ENCODE results near the gene SERP2. TPM values are rescaled to one million over a fixed set of nuclear protein-coding genes. Genes with fewer than 3 reads are reported as not detected.
A peak's percentile ranks its signal among the peaks of the same experiment; 100 is the strongest.

The SERP2 gene
- total and polyA plus RNA-seq, 2 of the 8 experiments (the other 6 are each of a cell fraction or from before 2014, with no cell fraction given), result 2.0 to 2.3 TPM

DNA sequence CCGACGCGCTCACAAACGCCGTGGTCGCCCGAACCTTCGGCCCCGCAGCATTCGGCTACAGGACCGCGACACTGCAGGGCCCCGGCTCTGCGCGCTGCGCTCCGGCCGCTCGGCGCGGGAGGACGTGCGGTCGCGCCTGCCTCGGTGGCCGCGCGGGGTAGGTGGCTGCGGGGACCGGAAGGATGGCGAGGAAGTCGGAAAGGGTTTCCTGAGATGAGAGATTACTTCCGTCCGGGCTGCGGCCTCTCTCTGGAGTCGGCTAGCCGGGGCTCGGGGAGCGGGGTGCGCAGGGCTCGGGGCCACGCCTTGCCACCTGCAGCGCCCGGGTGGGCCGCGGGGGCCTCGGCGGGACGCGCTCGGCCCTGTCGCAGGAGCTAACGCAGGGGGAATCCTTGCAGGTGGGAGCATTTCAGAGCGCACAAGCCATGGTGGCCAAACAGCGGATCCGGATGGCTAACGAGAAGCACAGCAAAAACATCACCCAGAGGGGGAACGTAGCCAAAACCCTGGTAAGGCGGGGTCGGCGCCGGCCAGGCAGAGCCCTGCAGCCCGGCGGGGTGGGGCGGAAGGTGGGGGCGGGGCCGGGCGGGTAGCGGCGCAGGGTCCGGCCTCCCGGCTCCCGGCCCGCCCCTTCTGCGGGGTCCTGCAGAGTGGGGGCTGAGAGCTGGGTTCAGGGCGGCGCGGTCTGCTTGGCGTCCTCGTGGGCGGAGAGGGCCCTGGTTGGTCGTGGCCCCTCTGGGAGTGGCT is at the start of gene SERP2 (continued):
- TF ChIP-seq, protein P1, sequence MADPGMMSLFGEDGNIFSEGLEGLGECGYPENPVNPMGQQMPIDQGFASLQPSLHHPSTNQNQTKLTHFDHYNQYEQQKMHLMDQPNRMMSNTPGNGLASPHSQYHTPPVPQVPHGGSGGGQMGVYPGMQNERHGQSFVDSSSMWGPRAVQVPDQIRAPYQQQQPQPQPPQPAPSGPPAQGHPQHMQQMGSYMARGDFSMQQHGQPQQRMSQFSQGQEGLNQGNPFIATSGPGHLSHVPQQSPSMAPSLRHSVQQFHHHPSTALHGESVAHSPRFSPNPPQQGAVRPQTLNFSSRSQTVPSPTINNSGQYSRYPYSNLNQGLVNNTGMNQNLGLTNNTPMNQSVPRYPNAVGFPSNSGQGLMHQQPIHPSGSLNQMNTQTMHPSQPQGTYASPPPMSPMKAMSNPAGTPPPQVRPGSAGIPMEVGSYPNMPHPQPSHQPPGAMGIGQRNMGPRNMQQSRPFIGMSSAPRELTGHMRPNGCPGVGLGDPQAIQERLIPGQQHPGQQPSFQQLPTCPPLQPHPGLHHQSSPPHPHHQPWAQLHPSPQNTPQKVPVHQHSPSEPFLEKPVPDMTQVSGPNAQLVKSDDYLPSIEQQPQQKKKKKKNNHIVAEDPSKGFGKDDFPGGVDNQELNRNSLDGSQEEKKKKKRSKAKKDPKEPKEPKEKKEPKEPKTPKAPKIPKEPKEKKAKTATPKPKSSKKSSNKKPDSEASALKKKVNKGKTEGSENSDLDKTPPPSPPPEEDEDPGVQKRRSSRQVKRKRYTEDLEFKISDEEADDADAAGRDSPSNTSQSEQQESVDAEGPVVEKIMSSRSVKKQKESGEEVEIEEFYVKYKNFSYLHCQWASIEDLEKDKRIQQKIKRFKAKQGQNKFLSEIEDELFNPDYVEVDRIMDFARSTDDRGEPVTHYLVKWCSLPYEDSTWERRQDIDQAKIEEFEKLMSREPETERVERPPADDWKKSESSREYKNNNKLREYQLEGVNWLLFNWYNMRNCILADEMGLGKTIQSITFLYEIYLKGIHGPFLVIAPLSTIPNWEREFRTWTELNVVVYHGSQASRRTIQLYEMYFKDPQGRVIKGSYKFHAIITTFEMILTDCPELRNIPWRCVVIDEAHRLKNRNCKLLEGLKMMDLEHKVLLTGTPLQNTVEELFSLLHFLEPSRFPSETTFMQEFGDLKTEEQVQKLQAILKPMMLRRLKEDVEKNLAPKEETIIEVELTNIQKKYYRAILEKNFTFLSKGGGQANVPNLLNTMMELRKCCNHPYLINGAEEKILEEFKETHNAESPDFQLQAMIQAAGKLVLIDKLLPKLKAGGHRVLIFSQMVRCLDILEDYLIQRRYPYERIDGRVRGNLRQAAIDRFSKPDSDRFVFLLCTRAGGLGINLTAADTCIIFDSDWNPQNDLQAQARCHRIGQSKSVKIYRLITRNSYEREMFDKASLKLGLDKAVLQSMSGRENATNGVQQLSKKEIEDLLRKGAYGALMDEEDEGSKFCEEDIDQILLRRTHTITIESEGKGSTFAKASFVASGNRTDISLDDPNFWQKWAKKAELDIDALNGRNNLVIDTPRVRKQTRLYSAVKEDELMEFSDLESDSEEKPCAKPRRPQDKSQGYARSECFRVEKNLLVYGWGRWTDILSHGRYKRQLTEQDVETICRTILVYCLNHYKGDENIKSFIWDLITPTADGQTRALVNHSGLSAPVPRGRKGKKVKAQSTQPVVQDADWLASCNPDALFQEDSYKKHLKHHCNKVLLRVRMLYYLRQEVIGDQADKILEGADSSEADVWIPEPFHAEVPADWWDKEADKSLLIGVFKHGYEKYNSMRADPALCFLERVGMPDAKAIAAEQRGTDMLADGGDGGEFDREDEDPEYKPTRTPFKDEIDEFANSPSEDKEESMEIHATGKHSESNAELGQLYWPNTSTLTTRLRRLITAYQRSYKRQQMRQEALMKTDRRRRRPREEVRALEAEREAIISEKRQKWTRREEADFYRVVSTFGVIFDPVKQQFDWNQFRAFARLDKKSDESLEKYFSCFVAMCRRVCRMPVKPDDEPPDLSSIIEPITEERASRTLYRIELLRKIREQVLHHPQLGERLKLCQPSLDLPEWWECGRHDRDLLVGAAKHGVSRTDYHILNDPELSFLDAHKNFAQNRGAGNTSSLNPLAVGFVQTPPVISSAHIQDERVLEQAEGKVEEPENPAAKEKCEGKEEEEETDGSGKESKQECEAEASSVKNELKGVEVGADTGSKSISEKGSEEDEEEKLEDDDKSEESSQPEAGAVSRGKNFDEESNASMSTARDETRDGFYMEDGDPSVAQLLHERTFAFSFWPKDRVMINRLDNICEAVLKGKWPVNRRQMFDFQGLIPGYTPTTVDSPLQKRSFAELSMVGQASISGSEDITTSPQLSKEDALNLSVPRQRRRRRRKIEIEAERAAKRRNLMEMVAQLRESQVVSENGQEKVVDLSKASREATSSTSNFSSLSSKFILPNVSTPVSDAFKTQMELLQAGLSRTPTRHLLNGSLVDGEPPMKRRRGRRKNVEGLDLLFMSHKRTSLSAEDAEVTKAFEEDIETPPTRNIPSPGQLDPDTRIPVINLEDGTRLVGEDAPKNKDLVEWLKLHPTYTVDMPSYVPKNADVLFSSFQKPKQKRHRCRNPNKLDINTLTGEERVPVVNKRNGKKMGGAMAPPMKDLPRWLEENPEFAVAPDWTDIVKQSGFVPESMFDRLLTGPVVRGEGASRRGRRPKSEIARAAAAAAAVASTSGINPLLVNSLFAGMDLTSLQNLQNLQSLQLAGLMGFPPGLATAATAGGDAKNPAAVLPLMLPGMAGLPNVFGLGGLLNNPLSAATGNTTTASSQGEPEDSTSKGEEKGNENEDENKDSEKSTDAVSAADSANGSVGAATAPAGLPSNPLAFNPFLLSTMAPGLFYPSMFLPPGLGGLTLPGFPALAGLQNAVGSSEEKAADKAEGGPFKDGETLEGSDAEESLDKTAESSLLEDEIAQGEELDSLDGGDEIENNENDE (IDR thresholded peaks at IDR 0.05; ENCODE audit: insufficient replicate concordance, low read length), result no peak
- TF ChIP-seq, protein P2, sequence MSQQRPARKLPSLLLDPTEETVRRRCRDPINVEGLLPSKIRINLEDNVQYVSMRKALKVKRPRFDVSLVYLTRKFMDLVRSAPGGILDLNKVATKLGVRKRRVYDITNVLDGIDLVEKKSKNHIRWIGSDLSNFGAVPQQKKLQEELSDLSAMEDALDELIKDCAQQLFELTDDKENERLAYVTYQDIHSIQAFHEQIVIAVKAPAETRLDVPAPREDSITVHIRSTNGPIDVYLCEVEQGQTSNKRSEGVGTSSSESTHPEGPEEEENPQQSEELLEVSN (IDR thresholded peaks at IDR 0.05), result no peak
- no peak for TF ChIP-seq GTF2F1 (IDR thresholded peaks at IDR 0.05; ENCODE audit: borderline replicate concordance, low read depth, low read length)
- TF ChIP-seq CBX8 (IDR thresholded peaks at IDR 0.05; ENCODE audit: borderline replicate concordance, low read depth, low read length), result no peak
- no peak for TF ChIP-seq SAP30 (IDR thresholded peaks at IDR 0.05; ENCODE audit: insufficient read depth, insufficient replicate concordance, low read length)
- TF ChIP-seq SRF (IDR thresholded peaks at IDR 0.05; ENCODE audit: low read depth, low read length), result no peak
- peak; percentile 26; the same call in 1 of the 2 replicates for TF ChIP-seq RBBP5 (IDR thresholded peaks at IDR 0.05; ENCODE audit: borderline replicate concordance, low read depth, low read length)
- TF ChIP-seq, protein P3, sequence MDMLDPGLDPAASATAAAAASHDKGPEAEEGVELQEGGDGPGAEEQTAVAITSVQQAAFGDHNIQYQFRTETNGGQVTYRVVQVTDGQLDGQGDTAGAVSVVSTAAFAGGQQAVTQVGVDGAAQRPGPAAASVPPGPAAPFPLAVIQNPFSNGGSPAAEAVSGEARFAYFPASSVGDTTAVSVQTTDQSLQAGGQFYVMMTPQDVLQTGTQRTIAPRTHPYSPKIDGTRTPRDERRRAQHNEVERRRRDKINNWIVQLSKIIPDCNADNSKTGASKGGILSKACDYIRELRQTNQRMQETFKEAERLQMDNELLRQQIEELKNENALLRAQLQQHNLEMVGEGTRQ (IDR thresholded peaks at IDR 0.05; ENCODE audit: low read length), result no peak
